Measurements from ENCODE around the gene S100A4. TPM values are rescaled to one million over a fixed set of nuclear protein-coding genes. Genes with fewer than 3 reads are reported as not detected.

Gene S100A4
- total RNA-seq, 1 donor from 2014 or later, result 4.7 TPM

- peak overlapping the region; percentile 20 for H3K27ac Mint-ChIP-seq (ENCODE audit: unreplicated experiment)
- no peak for TF ChIP-seq CTCF (IDR thresholded peaks at IDR 0.05; ENCODE audit: partially characterized antibody, unreplicated experiment)
- peaks cover 12% of the 10 kb centered on the region for H3K4me1 Mint-ChIP-seq (ENCODE audit: low read depth, unreplicated experiment)
- DNase-seq, result no peak
- no peaks in the 10 kb centered on the region for H3K9me3 Mint-ChIP-seq (ENCODE audit: unreplicated experiment)
- no peaks in the 10 kb centered on the region for H3K36me3 Mint-ChIP-seq (ENCODE audit: unreplicated experiment)
- H3K4me3 Mint-ChIP-seq (ENCODE audit: unreplicated experiment), result no peak overlapping the region
- H3K27me3 Mint-ChIP-seq (ENCODE audit: unreplicated experiment), result peaks cover 4% of the 10 kb centered on the region
These were observed 50.1 kb downstream of the S100A4 start for GRCh38 chr1:153495536-153495935.

- Mint-ChIP-seq H3K36me3 (ENCODE audit: unreplicated experiment) (no peaks in the 10 kb centered on the region), H3K27me3 (ENCODE audit: unreplicated experiment) (peaks cover 4% of the 10 kb centered on the region), H3K9me3 (ENCODE audit: unreplicated experiment) (no peaks in the 10 kb centered on the region), H3K4me3 (ENCODE audit: unreplicated experiment) (no peak overlapping the region), H3K4me1 (ENCODE audit: low read depth, unreplicated experiment) (peaks cover 17% of the 10 kb centered on the region), H3K27ac (ENCODE audit: unreplicated experiment) (peak overlapping the region; percentile 36)
- peak; percentile 99 for DNase-seq
- TF ChIP-seq CTCF (IDR thresholded peaks at IDR 0.05; ENCODE audit: partially characterized antibody, unreplicated experiment), result peak; percentile 91
These were observed 50.5 kb downstream of the S100A4 start for GRCh38 chr1:153494976-153495535.

Other genes starting within 250 kb of the S100A4 start
- not detected for gene PGLYRP3, start 232.9 kb downstream of the S100A4 start, total RNA-seq (ENCODE audit: unreplicated experiment)
- gene PGLYRP4, start 197.0 kb downstream of the S100A4 start, total RNA-seq (ENCODE audit: unreplicated experiment), result not detected
- not detected for gene S100A9, start 188.0 kb downstream of the S100A4 start, total RNA-seq (ENCODE audit: unreplicated experiment)
- gene S100A12, start 170.2 kb downstream of the S100A4 start, total RNA-seq (ENCODE audit: unreplicated experiment), result not detected
- not detected for gene S100A8, start 154.7 kb downstream of the S100A4 start, total RNA-seq (ENCODE audit: unreplicated experiment)
- gene S100A7A, start 129.3 kb downstream of the S100A4 start, total RNA-seq (ENCODE audit: unreplicated experiment), result not detected
- gene S100A7, start 85.2 kb downstream of the S100A4 start, total RNA-seq (ENCODE audit: unreplicated experiment), result not detected
- 41.9 TPM for gene S100A6, start 9.8 kb downstream of the S100A4 start, total RNA-seq (ENCODE audit: unreplicated experiment)
- not detected for gene S100A5, start 4.9 kb downstream of the S100A4 start, total RNA-seq (ENCODE audit: unreplicated experiment)
- not detected for gene S100A3, start 3.5 kb upstream of the S100A4 start, total RNA-seq (ENCODE audit: unreplicated experiment)
- gene S100A2, start 20.0 kb upstream of the S100A4 start, total RNA-seq (ENCODE audit: unreplicated experiment), result 1.1 TPM
- 1.1 TPM for gene S100A16, start 67.3 kb upstream of the S100A4 start, total RNA-seq (ENCODE audit: unreplicated experiment)
- gene S100A14, start 70.5 kb upstream of the S100A4 start, total RNA-seq (ENCODE audit: unreplicated experiment), result not detected
- 92.8 TPM for gene S100A13, start 81.7 kb upstream of the S100A4 start, total RNA-seq (ENCODE audit: unreplicated experiment)
- 35.4 TPM for gene S100A1, start 82.6 kb upstream of the S100A4 start, total RNA-seq (ENCODE audit: unreplicated experiment)
- 84.7 TPM for gene CHTOP, start 88.3 kb upstream of the S100A4 start, total RNA-seq (ENCODE audit: unreplicated experiment)
- gene SNAPIN, start 112.9 kb upstream of the S100A4 start, total RNA-seq (ENCODE audit: unreplicated experiment), result 30.8 TPM
- 221 TPM for gene ILF2, start 125.2 kb upstream of the S100A4 start, total RNA-seq (ENCODE audit: unreplicated experiment)
- not detected for gene NPR1, start 132.9 kb upstream of the S100A4 start, total RNA-seq (ENCODE audit: unreplicated experiment)
- gene INTS3, start 182.2 kb upstream of the S100A4 start, total RNA-seq (ENCODE audit: unreplicated experiment), result 56.7 TPM
- gene SLC27A3, start 229.6 kb upstream of the S100A4 start, total RNA-seq (ENCODE audit: unreplicated experiment), result 10.8 TPM